IPS-NIHi7 (cell line): ENCODE measurements around the gene ACBD5.
"Not testable (repeated sequence)": the region's sequence is repeated elsewhere in the genome, so short reads cannot be mapped to it uniquely, and the experiment has no call there.

Source experiments
- DNase-seq: peaks from one replicate; pipeline ENCODE4 v3.0.0; 2012; ENCODE audit warnings: mixed read lengths; ENCODE audit errors: extremely low spot score

Gene ACBD5

GRCh38 chr10:27240212-27241009 lies at the start of gene ACBD5:
TSS of gene ACBD5 (minus strand) at chr10:27240797. CDS start at chr10:27240688, 109 bp downstream.
- peak; percentile 74 for DNase-seq

GRCh38 chr10:27285093-27285492 lies 44.5 kb upstream of the ACBD5 start:
- DNase-seq = peak; percentile 38

- DNase-seq = no peak
Measured at GRCh38 chr10:27276581-27276980, 36.0 kb upstream of the ACBD5 start.

- not testable (repeated sequence) for DNase-seq
Measured at GRCh38 chr10:27266025-27266424, 25.4 kb upstream of the ACBD5 start.

- DNase-seq = not testable (repeated sequence)
Measured at GRCh38 chr10:27262788-27263187, 22.2 kb upstream of the ACBD5 start.

- peak; percentile 49 for DNase-seq
Measured at GRCh38 chr10:27258838-27259812, 18.5 kb upstream of the ACBD5 start.

- DNase-seq = no peak
Measured at GRCh38 chr10:27258492-27258837, 17.9 kb upstream of the ACBD5 start.

GRCh38 chr10:27256299-27257189 lies 15.9 kb upstream of the ACBD5 start:
- no peak for DNase-seq

- DNase-seq = no peak
Measured at GRCh38 chr10:27253576-27253975, 13.0 kb upstream of the ACBD5 start.

- DNase-seq = peak; percentile 74
Measured at GRCh38 chr10:27252267-27253000, 11.8 kb upstream of the ACBD5 start.

- no peak for DNase-seq
Measured at GRCh38 chr10:27251554-27251953, 11.0 kb upstream of the ACBD5 start.

GRCh38 chr10:27248215-27248614 lies 7.6 kb upstream of the ACBD5 start:
- DNase-seq = no peak

- no peak for DNase-seq
Measured at GRCh38 chr10:27247441-27247840, 6.8 kb upstream of the ACBD5 start.

GRCh38 chr10:27247006-27247405 lies 6.4 kb upstream of the ACBD5 start:
- DNase-seq = no peak

GRCh38 chr10:27245836-27246235 lies 5.2 kb upstream of the ACBD5 start:
- DNase-seq = no peak

GRCh38 chr10:27244976-27245375 lies 4.4 kb upstream of the ACBD5 start:
- DNase-seq = no peak

GRCh38 chr10:27242951-27243551 lies 2.5 kb upstream of the ACBD5 start:
- peak; percentile 37 for DNase-seq

- DNase-seq = no peak
Measured at GRCh38 chr10:27242473-27242950, 1.9 kb upstream of the ACBD5 start.

GRCh38 chr10:27241652-27242472 lies 1.3 kb upstream of the ACBD5 start:
- peak; percentile 81 for DNase-seq
